GM12878 (cell line): ENCODE measurements around the gene NLRP6. TPM values are rescaled to one million over a fixed set of nuclear protein-coding genes. Genes with fewer than 3 reads are reported as not detected.

Experiments used
- ATAC-seq: fragments of 200-7000 bp; cut with Tn5 transposase; 3 replicates; pipeline ENCODE4 v1.9.1; 2020; ENCODE audit warnings: mild to moderate bottlenecking, moderate library complexity
- BruUV-seq: library from RNA; stranded (reverse); fragments of 400-500 nt; replicated peaks from 2 replicates; lab custom pipeline; 2021; lab: Mats Ljungman, UMichigan
- CTCF ChIA-PET: fragments of 300-600 bp; sonication (Branson Sonifier 250); formaldehyde crosslinking; extraction: SDS; loops from one replicate; lab custom pipeline; 2021; ENCODE audit warnings: inconsistent platforms; lab: Yijun Ruan, JAX
- POLR2A ChIA-PET: fragments of 350-600 bp; formaldehyde crosslinking; extraction: SDS; loops from one replicate; lab custom pipeline; 2021; ENCODE audit warnings: inconsistent platforms; lab: Charles Lee
- RAD21 ChIA-PET: fragments of 300-600 bp; sonication (Branson Sonifier 250); formaldehyde crosslinking; loops from one replicate; lab custom pipeline; 2023; ENCODE audit warnings: antibody characterized with exemption; ENCODE audit not compliant: unreplicated experiment; lab: Charles Lee
- SMC1A ChIA-PET: fragments of 300-600 bp; sonication (Branson Sonifier 250); formaldehyde crosslinking; loops from one replicate; lab custom pipeline; 2023; ENCODE audit not compliant: unreplicated experiment, uncharacterized antibody; lab: Charles Lee
- DNase-seq: peaks from one replicate; pipeline ENCODE4 v3.0.0-alpha.2; 2011; ENCODE audit warnings: low read depth, low spot score
- FAIRE-seq: peaks from 3 replicates; lab custom pipeline; 2011; peaks lifted over from hg19 to GRCh38; lab: Jason Lieb, UNC
- H2AFZ ChIP-seq: 2 replicates; pipeline ENCODE4 v1.6.0; 2011; ENCODE audit warnings: low read depth, low read length, control low read depth; ENCODE audit not compliant: control insufficient read depth
- H3K27ac ChIP-seq: 2 replicates; pipeline ENCODE4 v1.5.1; 2011; ENCODE audit warnings: control low read depth; ENCODE audit not compliant: control insufficient read depth, insufficient read depth
- H3K27me3 ChIP-seq, 2 experiments: replicated peaks in 1 of 2; 2 replicates each; pipeline versions ENCODE4 v1.6.0 to v1.6.1; 2011; ENCODE audit warnings: low read length in 1 of 2; ENCODE audit not compliant: control insufficient read depth in 2 of 2, insufficient read depth in 2 of 2
- H3K36me3 ChIP-seq, 2 experiments: 2 replicates each; pipeline ENCODE4 v1.5.1; 2011; ENCODE audit warnings: low read length in 1 of 2; ENCODE audit not compliant: control insufficient read depth in 2 of 2, insufficient read depth in 2 of 2
- H3K4me1 ChIP-seq: 2 replicates; pipeline ENCODE4 v1.6.1; 2011; ENCODE audit warnings: mild to moderate bottlenecking, low read length, moderate library complexity, mixed read lengths; ENCODE audit not compliant: control insufficient read depth, insufficient read depth
- H3K4me2 ChIP-seq: 2 replicates; pipeline ENCODE4 v1.6.0; 2011; ENCODE audit warnings: control low read depth; ENCODE audit not compliant: control insufficient read depth, insufficient read depth
- H3K4me3 ChIP-seq: fragments of 200-600 bp; sonication (generic); 2 replicates; pipeline ENCODE4 v1.5.1; 2016
- H3K79me2 ChIP-seq: 2 replicates; pipeline ENCODE4 v1.6.0; 2011; ENCODE audit warnings: low read length; ENCODE audit not compliant: control insufficient read depth, insufficient read depth
- H3K9ac ChIP-seq: 2 replicates; pipeline ENCODE4 v1.8.0; 2011; ENCODE audit warnings: low read length, control low read depth, mixed read lengths; ENCODE audit not compliant: control insufficient read depth, insufficient read depth
- H3K9me3 ChIP-seq: replicated peaks from 3 replicates; pipeline ENCODE4 v1.5.1; 2011; ENCODE audit warnings: mild to moderate bottlenecking, low read length; ENCODE audit not compliant: control insufficient read depth, insufficient read depth
- H4K20me1 ChIP-seq: 2 replicates; pipeline ENCODE4 v1.6.0; 2011; ENCODE audit not compliant: control insufficient read depth, insufficient read depth
- CEBPB ChIP-seq, 2 experiments: fragments of 150-350 bp in 1 of 2; IDR thresholded peaks; 2 replicates each; pipeline ENCODE4 v1.6.1; 2012 to 2014; ENCODE audit warnings: low read depth in 2 of 2, low read length in 2 of 2, borderline replicate concordance in 1 of 2, inconsistent platforms in 1 of 2
- HCFC1 ChIP-seq: fragments of 150-350 bp; IDR thresholded peaks from 2 replicates; pipeline ENCODE4 v1.6.1; 2014; ENCODE audit warnings: low read length
- HDGF ChIP-seq: fragments of 450-650 bp; IDR thresholded peaks from 2 replicates; pipeline ENCODE4 v1.6.1; 2016; ENCODE audit warnings: antibody characterized with exemption
- IKZF1 ChIP-seq: fragments of 450-650 bp; conservative IDR thresholded peaks from 2 replicates; pipeline ENCODE4 v1.6.1; 2017; ENCODE audit warnings: antibody characterized with exemption, mild to moderate bottlenecking
- MTA2 ChIP-seq: fragments of 450-650 bp; IDR thresholded peaks from 2 replicates; pipeline ENCODE4 v1.6.1; 2016; ENCODE audit warnings: low read depth, mild to moderate bottlenecking, moderate library complexity
- NR2C1 ChIP-seq: fragments of 450-650 bp; IDR thresholded peaks from 2 replicates; pipeline ENCODE4 v1.6.1; 2017; ENCODE audit warnings: antibody characterized with exemption, mild to moderate bottlenecking, moderate library complexity
- PAX5 ChIP-seq: IDR thresholded peaks from 2 replicates; pipeline ENCODE4 v1.6.1; 2011; ENCODE audit warnings: low read depth, low read length, borderline replicate concordance
- PAX8 ChIP-seq: fragments of 450-650 bp; IDR thresholded peaks from 2 replicates; pipeline ENCODE4 v1.6.1; 2017; ENCODE audit warnings: mild to moderate bottlenecking, moderate library complexity
- RAD21 ChIP-seq: IDR thresholded peaks from 2 replicates; pipeline ENCODE4 v1.6.1; 2011; ENCODE audit warnings: mild to moderate bottlenecking, low read depth, low read length, moderate library complexity; ENCODE audit not compliant: insufficient read depth
- ZNF217 ChIP-seq: fragments of 450-650 bp; IDR thresholded peaks from 2 replicates; pipeline ENCODE4 v1.6.1; 2017; ENCODE audit warnings: antibody characterized with exemption, mild to moderate bottlenecking
- ZNF687 ChIP-seq: fragments of 450-650 bp; IDR thresholded peaks from 2 replicates; pipeline ENCODE4 v1.6.1; 2017; ENCODE audit warnings: mild to moderate bottlenecking, moderate library complexity
- WGBS: methylation state at CpG from one replicate; pipeline ENCODE4 v1.1.6; 2016; ENCODE audit warnings: low lambda C conversion rate; ENCODE audit not compliant: insufficient replicate concordance, insufficient coverage; ENCODE audit errors: missing lambda C conversion rate; 5-methylcytosine and 5-hydroxymethylcytosine counted together
- in situ Hi-C: fragments of 300-500 bp; cut with MboI; formaldehyde crosslinking; loops from 9 replicates; pipeline ENCODE4 v1.14.3; 2018; ENCODE audit warnings: mixed read lengths
- intact Hi-C: fragments of 100-400 bp; cut with micrococcal nuclease; formaldehyde crosslinking; loops from one replicate; pipeline ENCODE4 v1.14.2; 2022; ENCODE audit not compliant: unreplicated experiment
- polyA plus RNA-seq, 11 experiments: library from polyadenylated mRNA; depleted of rRNA in 4 of 11; unstranded in 6 of 11; stranded (reverse) in 5 of 11; fragments of >200 nt; fragmentation: Nextera tagmentation in 4 of 11; fragmentation: Illumina TruSeq in 1 of 11; extraction: Ambion mirVana in 4 of 11; extraction: Trizol in 1 of 11; gene quantifications; 1 replicate in 1 of 11; 2 replicates in 10 of 11; pipeline versions ENCODE4 v1.2.1 to v1.2.3, GENCODE V29; 2011 to 2016; ENCODE audit warnings: inconsistent platforms in 2 of 11, missing spikeins in 2 of 11, low read depth in 1 of 11
- total RNA-seq, 4 experiments: library from RNA; depleted of rRNA in 3 of 4; stranded (reverse); fragments of >200 nt in 3 of 4; fragmentation: Illumina TruSeq in 1 of 4; extraction: Trizol in 1 of 4; gene quantifications; 2 replicates each; pipeline versions ENCODE4 v1.2.1 to v1.2.3, GENCODE V29; 2013 to 2021

Gene NLRP6
- total and polyA plus RNA-seq, 10 of the 15 experiments (the other 5 are each of a cell fraction or from before 2014, with no cell fraction given): 0.03 to 0.11 TPM; not detected in 8

GRCh38 chr11:266676-267439, 11.3 kb upstream of the NLRP6 start:
- SMC1A ChIA-PET: interaction anchor here (0.9 to 2.7 kb wide), 9 partner anchors 10 to 89 kb away, joined by 3 to 8 read pairs (median 4); partner anchors contain the start of genes BET1L and RIC8A
- peak overlapping the region; percentile 29 for H2AFZ ChIP-seq
- RAD21 ChIA-PET: interaction anchor here (1.5 to 2.2 kb wide), 4 partner anchors 59 to 88 kb away, joined by 4 to 36 read pairs (median 7); partner anchors contain the start of genes BET1L and RIC8A
- no peak overlapping the region for H3K4me2 ChIP-seq
- H3K27me3 ChIP-seq: no peaks in the 10 kb centered on the region
- in situ Hi-C loops: no loop called here
- H3K4me3 ChIP-seq: no peak overlapping the region
- FAIRE-seq (no peak), DNase-seq (no peak), ATAC-seq (no peak)
- H3K4me1 ChIP-seq: peaks cover 14% of the 10 kb centered on the region
- H3K27ac ChIP-seq: no peak overlapping the region
- BruUV-seq: no TSS peak
- TF ChIP-seq PAX5 (no peak), RAD21 (no peak), HCFC1 (no peak), HDGF (no peak), IKZF1 (no peak), ZNF687 (no peak), NR2C1 (no peak), PAX8 (no peak), CEBPB (IDR thresholded peaks at IDR 0.05; ENCODE audit: borderline replicate concordance in 1 of 2, low read depth in 2 of 2, low read length in 2 of 2) (no peak), ZNF217 (no peak), MTA2 (no peak)
- TF ChIP-seq, all 136 proteins: peak for 0
- H3K9ac ChIP-seq: no peak overlapping the region
- CTCF ChIA-PET: interaction anchor here (0.9 to 4.2 kb wide), 6 partner anchors 9 to 183 kb away, joined by 3 to 37 read pairs (median 4); partner anchors contain the start of gene IFITM2
- WGBS: 60% methylated on average over 4 of the region's 13 CpGs
- no peaks in the 10 kb centered on the region for H4K20me1 ChIP-seq
- H3K79me2 ChIP-seq: peaks cover 7% of the 10 kb centered on the region
- no peaks in the 10 kb centered on the region; the same call in 2 of the 3 replicates for H3K9me3 ChIP-seq
- POLR2A ChIA-PET: interaction anchor here (1.1 to 2.5 kb wide), 7 partner anchors 9 to 88 kb away, joined by 3 to 35 read pairs (median 11); partner anchors contain the start of genes BET1L, PGGHG and RIC8A
- intact Hi-C loops: loop anchor here (10.0 kb wide), 1 partner anchor 88 kb away; no protein-coding TSS in a partner anchor
- H3K36me3 ChIP-seq: no peaks in the 10 kb centered on the region
